ENCODE results near the gene PRDM7. TPM values are rescaled to one million over a fixed set of nuclear protein-coding genes. Genes with fewer than 3 reads are reported as not detected.

Gene PRDM7
- total RNA-seq, 1 experiment from 2014 or later = not detected

GRCh38 chr16:90040152-90041023, 36.7 kb downstream of the PRDM7 start:
- no peak overlapping the region for H4K8ac ChIP-seq (replicated peaks; ENCODE audit: insufficient read length, low read depth, low read length)
- no peak overlapping the region for H3K18ac ChIP-seq (ENCODE audit: insufficient read length, low read depth, low read length)
- peaks cover 6 to 68% (median 58%) of the 10 kb centered on the region in 3 experiments for H3K36me3 Mint-ChIP-seq (ENCODE audit: insufficient read depth in 1 of 3, low read depth in 3 of 3)
- no peaks in the 10 kb centered on the region for H3K9me3 ChIP-seq (ENCODE audit: control insufficient read depth, low read depth, low read length)
- peak overlapping the region in 2 of 3 experiments; percentile 10 to 79; a peak in 1 of 7 replicates for H3K27ac Mint-ChIP-seq
- no peaks in the 10 kb centered on the region for H4K20me1 ChIP-seq (ENCODE audit: control insufficient read depth, insufficient read depth, insufficient read length)
- H3K27me3 Mint-ChIP-seq (ENCODE audit: low read depth) = no peaks in the 10 kb centered on the region; the same call in 1 of the 2 replicates
- no peak overlapping the region for H3K23ac ChIP-seq (ENCODE audit: insufficient read length, low read depth, low read length)
- H3K4me1 ChIP-seq (ENCODE audit: insufficient read depth, low read length) = peaks cover under 1% of the 10 kb centered on the region; the same call in 1 of the 2 replicates
- peaks cover 10 to 16% of the 10 kb centered on the region in 2 experiments for H3K4me1 Mint-ChIP-seq
- H4K91ac ChIP-seq (ENCODE audit: insufficient read length, low read depth, low read length) = no peak overlapping the region
- no peak overlapping the region for H2BK20ac ChIP-seq (ENCODE audit: low read depth, low read length, poor library complexity, severe bottlenecking)
- H4K5ac ChIP-seq (ENCODE audit: insufficient read length, low read depth, low read length) = no peak overlapping the region
- no peak overlapping the region for H3K27ac ChIP-seq (ENCODE audit: insufficient read length, low read depth, low read length)
- no peak overlapping the region for H3K4me2 ChIP-seq (ENCODE audit: insufficient read depth, insufficient read length, low read length)
- H2BK5ac ChIP-seq (ENCODE audit: insufficient read length, low read length) = no peak overlapping the region
- no peaks in the 10 kb centered on the region for H3K79me2 ChIP-seq (ENCODE audit: insufficient read depth, low read length)
- no CpG with 5 or more reads among the region's 29 CpGs for WGBS (ENCODE audit: extremely low coverage, insufficient read length, low lambda C conversion rate)
- no peak overlapping the region for H2BK15ac ChIP-seq (ENCODE audit: low read depth, low read length)
- no peak overlapping the region for H2AFZ ChIP-seq (ENCODE audit: low read length)
- no peak for TF ChIP-seq CTCF (conservative IDR thresholded peaks at IDR 0.05)
- H3T11ph ChIP-seq (ENCODE audit: low read length) = no peak overlapping the region
- H2BK12ac ChIP-seq (ENCODE audit: insufficient read length, low read depth, low read length) = no peak overlapping the region
- H2BK120ac ChIP-seq (ENCODE audit: low read depth, low read length, poor library complexity, severe bottlenecking) = no peak overlapping the region
- H2AK5ac ChIP-seq (ENCODE audit: insufficient read length, low read length) = no peak overlapping the region
- H3K9ac ChIP-seq (ENCODE audit: extremely low read depth, insufficient read length, low read length) = no peak overlapping the region
- H3K27me3 ChIP-seq (ENCODE audit: insufficient read depth, low read length) = no peaks in the 10 kb centered on the region
- no peak overlapping the region for H3K56ac ChIP-seq (ENCODE audit: insufficient read length, low read depth, low read length)
- H3K9me3 Mint-ChIP-seq = no peaks in the 10 kb centered on the region
- no peak overlapping the region; the same call in 1 of the 2 replicates for H3K14ac ChIP-seq (ENCODE audit: insufficient read depth, low read length)
- H3K4ac ChIP-seq (ENCODE audit: low read depth, low read length) = no peak overlapping the region
- no peak for DNase-seq
- H3K23me2 ChIP-seq (ENCODE audit: insufficient read length, low read depth, low read length, poor library complexity, severe bottlenecking) = no peaks in the 10 kb centered on the region
- H3K4me3 Mint-ChIP-seq = no peak overlapping the region
- H3K79me1 ChIP-seq (ENCODE audit: insufficient read depth, low read depth, low read length, poor library complexity, severe bottlenecking) = no peaks in the 10 kb centered on the region

Measured in H9 (cell line).